Middle frontal gyrus (tissue), 1 donor: ENCODE measurements around the gene LIPE.
A peak's percentile ranks its signal among the peaks of the same experiment; 100 is the strongest.

ENCODE experiments used
- DNase-seq: peaks from one replicate; pipeline ENCODE4 v3.0.0-alpha.2; 2015; ENCODE audit warnings: low spot score; ENCODE audit errors: extremely low spot score

Gene LIPE

GRCh38 chr19:42412661-42413076, 14.5 kb downstream of the LIPE start:
- DNase-seq, result no peak

DNA sequence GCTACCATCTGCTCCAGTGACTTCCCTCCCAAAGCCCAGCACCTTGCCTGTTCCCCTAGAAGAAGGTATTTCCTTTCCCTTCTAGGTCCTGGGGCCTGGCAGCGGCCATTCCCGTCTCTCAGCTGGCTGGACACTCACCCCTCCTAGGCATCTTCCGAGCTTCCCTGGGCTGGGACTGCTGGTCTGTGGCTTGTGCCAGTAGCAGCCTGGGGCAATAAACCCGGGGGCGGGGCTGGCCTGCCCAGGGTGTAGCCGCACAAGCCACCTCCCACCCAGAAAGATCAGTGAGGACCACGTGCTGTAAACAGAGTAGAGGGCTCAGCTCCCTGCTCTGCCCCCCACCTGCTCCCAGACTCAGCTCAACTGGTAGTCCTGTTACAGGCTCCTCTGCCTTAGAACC, 15.0 kb downstream of the LIPE start:
- DNase-seq, result no peak

- no peak for DNase-seq
Observed at GRCh38 chr19:42411581-42412178, 15.5 kb downstream of the LIPE start.

DNA sequence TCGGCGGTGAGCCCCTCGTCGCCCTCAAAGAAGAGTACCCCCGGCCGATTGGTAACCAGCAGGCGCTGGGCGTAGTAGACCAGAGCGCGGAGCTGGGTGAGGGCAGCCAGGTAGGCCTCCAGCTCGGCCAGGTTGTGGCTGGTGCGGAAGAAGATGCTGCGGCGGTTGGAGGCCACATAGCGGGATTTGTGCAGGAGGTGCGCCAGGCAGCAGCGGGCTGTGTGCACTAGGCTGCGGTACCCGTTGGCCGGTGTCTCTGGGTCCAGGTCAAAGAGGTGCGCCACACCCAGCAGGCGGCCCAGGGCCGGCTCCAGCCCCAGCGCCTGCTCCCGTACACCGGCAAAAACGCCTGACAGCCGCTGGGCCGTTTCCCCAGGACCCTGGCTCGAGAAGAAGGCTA, 16.8 kb downstream of the LIPE start:
- no peak for DNase-seq

- DNase-seq, result no peak
Observed at GRCh38 chr19:42409477-42409876, 17.7 kb downstream of the LIPE start.

GRCh38 chr19:42407816-42408175, 19.4 kb downstream of the LIPE start:
- DNase-seq, result no peak

DNA sequence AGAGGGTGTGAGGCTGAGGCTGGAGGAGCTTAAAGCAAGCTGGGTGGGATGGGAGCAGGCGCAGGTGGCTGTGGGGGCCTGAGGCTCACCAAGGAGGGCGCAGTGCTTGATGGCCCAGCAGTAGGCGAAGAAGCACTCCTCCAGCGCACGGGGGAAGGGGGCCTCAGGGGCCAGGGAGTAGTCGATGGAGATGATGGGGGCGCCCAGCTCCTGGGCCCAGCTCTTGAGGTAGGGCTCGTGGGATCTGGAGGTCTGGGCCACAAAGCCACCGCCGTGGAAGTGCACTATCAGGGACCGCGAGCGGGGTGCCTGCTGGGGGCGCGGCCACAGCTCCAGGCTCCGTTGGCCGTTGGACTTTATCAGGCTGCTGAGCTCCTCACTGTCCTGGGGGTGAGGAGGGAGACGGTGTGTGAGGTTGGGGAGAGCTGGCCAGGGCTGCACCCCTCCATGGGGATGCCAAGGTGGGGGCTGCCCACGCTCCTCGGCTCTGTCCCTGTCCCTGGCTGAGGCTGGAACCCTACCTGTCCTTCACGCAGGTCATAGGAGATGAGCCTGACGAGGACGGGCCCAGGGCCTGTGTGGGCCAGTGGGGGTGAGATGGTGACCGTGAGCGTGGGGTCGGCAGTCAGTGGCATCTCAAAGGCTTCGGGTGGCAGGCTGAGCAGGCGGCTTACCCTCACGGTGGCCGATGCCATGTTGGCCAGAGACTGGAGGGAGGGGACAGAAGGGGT, 19.9 kb downstream of the LIPE start:
- DNase-seq, result no peak

- DNase-seq, result no peak
Observed at GRCh38 chr19:42406111-42406510, 21.1 kb downstream of the LIPE start.

DNA sequence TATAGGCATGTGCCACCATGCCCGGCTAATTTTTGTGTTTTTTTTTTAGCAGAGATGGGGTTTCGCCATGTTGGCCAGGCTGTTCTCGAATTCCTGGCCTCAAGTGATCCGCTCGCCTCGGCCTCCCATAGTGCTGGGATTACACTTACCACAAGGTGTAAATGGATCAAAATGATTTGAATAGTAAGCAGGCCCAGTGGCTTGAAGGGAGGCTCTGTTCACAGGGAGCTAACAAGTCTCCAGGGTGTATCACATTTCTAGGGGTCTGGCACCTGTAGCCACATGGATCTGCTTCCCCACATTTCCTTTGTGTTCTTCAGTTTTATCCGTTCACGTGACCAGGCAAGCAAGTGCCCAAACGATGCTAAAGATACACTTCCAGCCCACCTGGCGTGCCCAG, 23.6 kb downstream of the LIPE start:
- DNase-seq, result no peak

GRCh38 chr19:42402376-42403116, 24.6 kb downstream of the LIPE start:
- no peak for DNase-seq

- peak; percentile 52 for DNase-seq
Observed at GRCh38 chr19:42401365-42402303, 25.6 kb downstream of the LIPE start.

- DNase-seq, result no peak
Observed at GRCh38 chr19:42400404-42400803, 26.8 kb downstream of the LIPE start.

DNA sequence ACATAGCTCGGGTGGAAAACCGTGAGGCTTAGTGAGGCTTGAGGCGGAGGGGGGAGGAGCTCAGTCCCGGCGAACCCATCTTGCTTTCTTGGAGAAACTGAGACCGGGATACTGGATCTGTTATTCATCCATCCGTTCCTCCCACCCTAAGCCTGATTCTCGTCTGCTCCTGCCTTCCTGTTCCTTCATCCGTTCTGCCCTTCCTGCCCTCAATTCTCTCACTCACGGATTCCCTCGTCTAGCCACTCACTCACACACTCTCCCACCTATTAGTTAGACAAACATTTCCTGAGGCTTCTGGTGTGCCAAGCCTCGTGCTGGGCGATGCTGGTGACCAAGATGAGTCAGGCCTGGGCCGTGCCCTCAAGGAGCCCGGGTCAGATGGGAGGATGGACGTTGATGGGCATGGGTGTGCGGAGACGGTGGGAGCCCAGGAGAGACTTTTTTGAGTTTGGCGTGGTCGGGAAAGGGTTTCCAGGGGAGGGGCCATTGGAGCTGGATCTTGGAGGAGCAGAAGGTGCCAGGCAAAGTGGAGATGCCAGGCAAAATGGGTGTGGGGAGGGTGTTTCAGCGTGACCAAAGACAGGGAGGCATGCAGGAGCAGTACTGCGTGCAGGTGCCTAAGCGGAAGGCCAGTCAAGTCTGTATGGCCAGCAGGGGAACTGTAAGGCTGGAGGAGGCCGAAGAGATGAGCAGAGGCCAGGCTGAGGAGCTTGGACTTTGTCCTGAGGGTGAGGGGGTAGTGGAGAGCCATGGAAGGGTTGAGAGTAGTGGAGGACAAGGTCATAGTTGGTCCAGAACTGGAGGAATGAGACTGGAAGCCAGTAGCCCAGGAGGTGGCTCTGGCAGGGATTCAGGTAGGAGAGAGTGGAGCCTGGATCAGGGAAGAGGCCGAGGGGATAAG, 29.7 kb downstream of the LIPE start:
- no peak for DNase-seq

- peak; percentile 97 for DNase-seq
Observed at GRCh38 chr19:42396381-42397262, 30.6 kb downstream of the LIPE start.

DNA sequence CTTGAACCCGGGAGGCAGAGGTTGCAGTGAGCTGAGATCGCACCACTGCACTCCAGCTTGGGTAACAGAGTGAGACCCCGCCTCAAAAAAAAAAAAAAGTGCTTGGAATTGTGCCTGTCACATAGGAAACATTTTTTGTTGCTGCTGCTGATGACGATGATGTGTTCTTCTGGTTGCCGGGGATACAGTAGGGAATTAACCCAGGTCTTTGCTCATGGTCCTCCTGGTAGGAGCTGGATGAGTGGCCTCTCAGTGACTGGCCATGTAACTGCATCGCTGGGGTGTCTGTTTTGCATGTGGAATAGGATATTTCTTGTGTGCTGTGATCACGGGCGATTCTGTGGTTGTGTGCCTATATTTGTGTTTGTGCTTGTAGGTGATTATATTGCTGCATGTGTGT, 32.4 kb downstream of the LIPE start:
- DNase-seq, result no peak

DNA sequence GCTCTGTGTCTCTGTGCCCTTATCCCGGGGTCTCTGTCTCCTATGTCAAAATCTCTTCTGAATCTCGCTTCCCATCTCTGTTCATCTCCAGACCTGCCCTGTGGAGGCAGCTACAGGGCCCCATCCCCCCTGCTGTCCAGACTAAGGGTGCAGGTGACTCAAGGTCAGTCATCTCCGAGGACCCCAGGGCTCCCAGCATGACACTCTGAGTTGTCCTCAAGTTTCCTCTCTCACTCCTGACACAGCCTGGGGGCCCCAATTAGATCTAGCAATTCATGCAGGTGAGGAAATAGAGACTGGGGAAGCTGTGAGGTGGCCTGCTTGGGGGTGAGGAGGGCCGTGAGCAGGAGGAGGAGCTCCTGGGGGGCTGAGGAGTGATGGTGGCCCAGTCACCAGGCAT, 35.0 kb downstream of the LIPE start:
- DNase-seq, result no peak

DNA sequence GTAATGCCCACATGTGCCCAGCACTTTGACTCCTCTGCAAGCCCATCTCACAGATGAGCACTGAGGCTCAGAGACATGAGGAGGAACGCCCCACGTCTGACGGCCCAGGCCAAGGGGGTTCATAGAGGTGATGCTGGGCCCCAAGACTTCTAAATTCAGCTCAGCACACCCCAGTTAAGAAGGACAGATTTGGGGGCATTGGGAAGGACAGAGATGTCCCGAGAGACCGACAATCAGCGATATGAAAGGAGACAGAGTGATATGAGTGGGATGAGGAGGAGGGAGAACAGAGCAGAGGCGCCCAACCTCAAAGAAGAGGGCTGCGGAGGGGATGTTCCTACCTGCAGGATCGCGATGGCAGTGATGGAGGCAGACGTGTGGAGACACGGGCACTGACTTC, 37.3 kb downstream of the LIPE start, which contains the start of gene CNFN:
Gene CNFN (minus strand): TSS at position 399 of the 400 bp plus-strand sequence. CDS start 1,260 bp downstream, outside the sequence.
- no peak for DNase-seq

DNA sequence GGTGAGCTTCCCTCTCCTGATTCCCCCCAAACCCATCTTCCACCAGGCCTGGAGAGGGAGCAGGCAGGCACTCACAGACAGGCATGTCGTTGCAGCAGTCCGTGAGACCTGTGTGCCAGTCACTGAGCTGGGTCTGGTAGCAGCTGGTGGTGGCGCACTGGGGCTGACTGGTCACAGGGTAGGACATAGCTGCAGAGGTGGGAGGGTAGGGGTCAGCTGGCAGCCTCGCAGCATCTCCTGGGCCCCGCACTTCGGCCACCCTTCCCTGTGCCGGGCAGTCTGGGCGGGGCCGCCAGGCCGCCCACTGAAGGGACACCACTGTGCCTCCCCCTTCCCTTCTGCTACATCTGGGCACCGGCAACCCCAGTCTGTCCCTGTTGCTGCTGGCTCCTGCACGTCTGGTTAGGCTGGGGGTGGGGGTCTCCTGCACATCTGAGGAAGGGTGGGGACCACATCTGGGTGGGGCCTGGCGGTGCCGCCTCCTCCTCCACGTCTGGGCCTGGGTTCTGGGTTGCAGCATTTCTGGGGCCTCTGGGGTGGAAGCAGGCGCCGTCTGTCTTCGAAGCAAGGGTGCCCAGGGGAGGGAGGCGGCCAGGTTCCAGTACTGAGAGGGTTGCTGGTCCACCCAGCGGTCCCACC, 38.2 kb downstream of the LIPE start:
- DNase-seq, result no peak
